Sigmoid colon (tissue), 7 donors: ENCODE results near the gene CABLES2. TPM values are rescaled to one million over a fixed set of nuclear protein-coding genes. Genes with fewer than 3 reads are reported as not detected.

Experiments used
- DNase-seq: peaks from one replicate; pipeline ENCODE4 v3.0.0-alpha.2; 2019
- H3K27ac ChIP-seq, 4 donors: fragments of 200-600 bp; sonication (generic); one replicate each; pipeline ENCODE4 v1.5.1; 2016 to 2019; ENCODE audit warnings: mild to moderate bottlenecking in 1 of 4
- H3K27me3 ChIP-seq, 3 donors: fragments of 200-600 bp; sonication (generic); one replicate each; pipeline ENCODE4 v1.5.1; 2019; ENCODE audit warnings: mild to moderate bottlenecking in 1 of 3
- H3K36me3 ChIP-seq, 4 donors: fragments of 200-600 bp; sonication (generic); one replicate each; pipeline ENCODE4 v1.5.1; 2016 to 2019
- H3K4me1 ChIP-seq, 4 donors: fragments of 200-600 bp; sonication (generic); one replicate each; pipeline ENCODE4 v1.5.1; 2017 to 2019
- H3K4me3 ChIP-seq, 4 donors: fragments of 200-600 bp; sonication (generic); one replicate each; pipeline ENCODE4 v1.5.1; 2017 to 2019; ENCODE audit warnings: mild to moderate bottlenecking in 2 of 4, moderate library complexity in 1 of 4
- H3K9me3 ChIP-seq, 4 donors: fragments of 200-600 bp in 3 of 4; sonication (generic) in 3 of 4; one replicate each; pipeline versions ENCODE4 v1.5.1 to v1.6.1; 2013 to 2019
- CTCF ChIP-seq, 4 experiments: fragments of 450-650 bp in 3 of 4; fragments of 200-600 bp in 1 of 4; IDR thresholded peaks; one replicate each; pipeline ENCODE4 v1.5.1; 2016 to 2019; ENCODE audit warnings: antibody characterized with exemption in 4 of 4, mild to moderate bottlenecking in 3 of 4, moderate library complexity in 2 of 4
- EP300 ChIP-seq, 4 donors: sonication (generic); formaldehyde crosslinking; IDR thresholded peaks; one replicate each; pipeline ENCODE4 v1.6.1; 2017; ENCODE audit warnings: antibody characterized with exemption in 4 of 4
- POLR2A ChIP-seq, 2 donors: fragments of 450-650 bp; IDR thresholded peaks; one replicate each; pipeline ENCODE4 v1.6.1; 2016; ENCODE audit warnings: antibody characterized with exemption in 2 of 2, mild to moderate bottlenecking in 2 of 2, moderate library complexity in 2 of 2
- POLR2AphosphoS5 ChIP-seq, 4 donors: sonication (generic); formaldehyde crosslinking; IDR thresholded peaks; one replicate each; pipeline ENCODE4 v1.6.1; 2017; ENCODE audit warnings: antibody characterized with exemption in 4 of 4
- whole genome bisulfite sequencing, 2 donors: extraction: QIAGEN DNeasy Blood & Tissue Kit; methylation state at CpG; one replicate each; pipeline ENCODE4 v1.1.7; 2013; 5-methylcytosine and 5-hydroxymethylcytosine counted together
- intact Hi-C: fragments of 100-400 bp; cut with DNase I; formaldehyde crosslinking; loops from one replicate; pipeline ENCODE4 v1.15.1; 2023
- polyA plus RNA-seq, 3 donors: library from polyadenylated mRNA; stranded (reverse); fragments of 200-250 nt; gene quantifications; one replicate each; pipeline ENCODE4 v1.2.3, GENCODE V29; 2013
- total RNA-seq, 4 donors: library from RNA; depleted of rRNA; stranded (reverse); fragments of >200 nt; gene quantifications; one replicate each; pipeline ENCODE4 v1.1.0, GENCODE V29; 2016
- donor health status: healthy with polysubstance abuse.
- donor health status: Bipolar disorder and iron deficiency.
- donor health status: healthy.

Gene CABLES2
- total and polyA plus RNA-seq, 7 donors: 1.8 to 6.9 (median 3.6) TPM

GRCh38 chr20:62424249-62425107, 17.4 kb upstream of the CABLES2 start:
- no peak for DNase-seq
- Histone ChIP-seq H3K4me3 (no peak overlapping the region), H3K27me3 (peaks cover 0 to 15% (median 7%) of the 10 kb centered on the region in 3 donors), H3K4me1 (no peaks in the 10 kb centered on the region), H3K27ac (no peak overlapping the region), H3K36me3 (no peaks in the 10 kb centered on the region), H3K9me3 (no peaks in the 10 kb centered on the region)
- WGBS, 2 donors: 74 to 78% methylated on average over 23 of the region's 23 CpGs
- TF ChIP-seq POLR2AphosphoS5 (IDR thresholded peaks at IDR 0.05): no peak
- no peak for TF ChIP-seq EP300 (IDR thresholded peaks at IDR 0.05)
- no peak for TF ChIP-seq CTCF (IDR thresholded peaks at IDR 0.05)
- TF ChIP-seq POLR2A (IDR thresholded peaks at IDR 0.05): no peak
- intact Hi-C loops: no loop called here

GRCh38 chr20:62423326-62423706, 16.2 kb upstream of the CABLES2 start:
- peaks cover 0 to 15% (median 7%) of the 10 kb centered on the region in 3 donors for H3K27me3 ChIP-seq
- no peak for DNase-seq
- TF ChIP-seq EP300 (IDR thresholded peaks at IDR 0.05): no peak
- no peak for TF ChIP-seq POLR2AphosphoS5 (IDR thresholded peaks at IDR 0.05)
- TF ChIP-seq POLR2A (IDR thresholded peaks at IDR 0.05): no peak
- no peak for TF ChIP-seq CTCF (IDR thresholded peaks at IDR 0.05)
- H3K36me3 ChIP-seq: no peaks in the 10 kb centered on the region
- 54 to 56% methylated on average over 10 of the region's 10 CpGs for WGBS, 2 donors
- no peaks in the 10 kb centered on the region for H3K4me1 ChIP-seq
- no peaks in the 10 kb centered on the region for H3K9me3 ChIP-seq
- no peak overlapping the region for H3K4me3 ChIP-seq
- H3K27ac ChIP-seq: no peak overlapping the region
- intact Hi-C loops: no loop called here

- Histone ChIP-seq H3K36me3 (no peaks in the 10 kb centered on the region), H3K27me3 (peaks cover 0 to 15% (median 7%) of the 10 kb centered on the region in 3 donors), H3K4me3 (no peak overlapping the region), H3K4me1 (no peaks in the 10 kb centered on the region), H3K9me3 (no peaks in the 10 kb centered on the region), H3K27ac (no peak overlapping the region)
- DNase-seq: no peak
- intact Hi-C loops: no loop called here
- TF ChIP-seq POLR2A (IDR thresholded peaks at IDR 0.05): no peak
- no peak for TF ChIP-seq CTCF (IDR thresholded peaks at IDR 0.05)
- TF ChIP-seq EP300 (IDR thresholded peaks at IDR 0.05): no peak
- TF ChIP-seq POLR2AphosphoS5 (IDR thresholded peaks at IDR 0.05): no peak
- WGBS, 2 donors: 86 to 87% methylated on average over 20 of the region's 20 CpGs
These were observed 15.7 kb upstream of the CABLES2 start for GRCh38 chr20:62422636-62423325.

GRCh38 chr20:62421716-62421990, 14.6 kb upstream of the CABLES2 start:
- no peak overlapping the region for H3K4me3 ChIP-seq
- H3K9me3 ChIP-seq: no peaks in the 10 kb centered on the region
- intact Hi-C loops: no loop called here
- no peaks in the 10 kb centered on the region for H3K36me3 ChIP-seq
- H3K4me1 ChIP-seq: no peaks in the 10 kb centered on the region
- WGBS, 2 donors: 86 to 87% methylated on average over 6 of the region's 6 CpGs
- TF ChIP-seq POLR2A (IDR thresholded peaks at IDR 0.05) (no peak), POLR2AphosphoS5 (IDR thresholded peaks at IDR 0.05) (no peak), EP300 (IDR thresholded peaks at IDR 0.05) (no peak), CTCF (IDR thresholded peaks at IDR 0.05) (no peak)
- H3K27me3 ChIP-seq: peaks cover 0 to 22% (median 7%) of the 10 kb centered on the region in 3 donors
- no peak overlapping the region for H3K27ac ChIP-seq
- DNase-seq: no peak
